ENCODE results near the gene LRRK1.

The LRRK1 gene, protein sequence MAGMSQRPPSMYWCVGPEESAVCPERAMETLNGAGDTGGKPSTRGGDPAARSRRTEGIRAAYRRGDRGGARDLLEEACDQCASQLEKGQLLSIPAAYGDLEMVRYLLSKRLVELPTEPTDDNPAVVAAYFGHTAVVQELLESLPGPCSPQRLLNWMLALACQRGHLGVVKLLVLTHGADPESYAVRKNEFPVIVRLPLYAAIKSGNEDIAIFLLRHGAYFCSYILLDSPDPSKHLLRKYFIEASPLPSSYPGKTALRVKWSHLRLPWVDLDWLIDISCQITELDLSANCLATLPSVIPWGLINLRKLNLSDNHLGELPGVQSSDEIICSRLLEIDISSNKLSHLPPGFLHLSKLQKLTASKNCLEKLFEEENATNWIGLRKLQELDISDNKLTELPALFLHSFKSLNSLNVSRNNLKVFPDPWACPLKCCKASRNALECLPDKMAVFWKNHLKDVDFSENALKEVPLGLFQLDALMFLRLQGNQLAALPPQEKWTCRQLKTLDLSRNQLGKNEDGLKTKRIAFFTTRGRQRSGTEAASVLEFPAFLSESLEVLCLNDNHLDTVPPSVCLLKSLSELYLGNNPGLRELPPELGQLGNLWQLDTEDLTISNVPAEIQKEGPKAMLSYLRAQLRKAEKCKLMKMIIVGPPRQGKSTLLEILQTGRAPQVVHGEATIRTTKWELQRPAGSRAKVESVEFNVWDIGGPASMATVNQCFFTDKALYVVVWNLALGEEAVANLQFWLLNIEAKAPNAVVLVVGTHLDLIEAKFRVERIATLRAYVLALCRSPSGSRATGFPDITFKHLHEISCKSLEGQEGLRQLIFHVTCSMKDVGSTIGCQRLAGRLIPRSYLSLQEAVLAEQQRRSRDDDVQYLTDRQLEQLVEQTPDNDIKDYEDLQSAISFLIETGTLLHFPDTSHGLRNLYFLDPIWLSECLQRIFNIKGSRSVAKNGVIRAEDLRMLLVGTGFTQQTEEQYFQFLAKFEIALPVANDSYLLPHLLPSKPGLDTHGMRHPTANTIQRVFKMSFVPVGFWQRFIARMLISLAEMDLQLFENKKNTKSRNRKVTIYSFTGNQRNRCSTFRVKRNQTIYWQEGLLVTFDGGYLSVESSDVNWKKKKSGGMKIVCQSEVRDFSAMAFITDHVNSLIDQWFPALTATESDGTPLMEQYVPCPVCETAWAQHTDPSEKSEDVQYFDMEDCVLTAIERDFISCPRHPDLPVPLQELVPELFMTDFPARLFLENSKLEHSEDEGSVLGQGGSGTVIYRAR (N-terminal part only)

DNA sequence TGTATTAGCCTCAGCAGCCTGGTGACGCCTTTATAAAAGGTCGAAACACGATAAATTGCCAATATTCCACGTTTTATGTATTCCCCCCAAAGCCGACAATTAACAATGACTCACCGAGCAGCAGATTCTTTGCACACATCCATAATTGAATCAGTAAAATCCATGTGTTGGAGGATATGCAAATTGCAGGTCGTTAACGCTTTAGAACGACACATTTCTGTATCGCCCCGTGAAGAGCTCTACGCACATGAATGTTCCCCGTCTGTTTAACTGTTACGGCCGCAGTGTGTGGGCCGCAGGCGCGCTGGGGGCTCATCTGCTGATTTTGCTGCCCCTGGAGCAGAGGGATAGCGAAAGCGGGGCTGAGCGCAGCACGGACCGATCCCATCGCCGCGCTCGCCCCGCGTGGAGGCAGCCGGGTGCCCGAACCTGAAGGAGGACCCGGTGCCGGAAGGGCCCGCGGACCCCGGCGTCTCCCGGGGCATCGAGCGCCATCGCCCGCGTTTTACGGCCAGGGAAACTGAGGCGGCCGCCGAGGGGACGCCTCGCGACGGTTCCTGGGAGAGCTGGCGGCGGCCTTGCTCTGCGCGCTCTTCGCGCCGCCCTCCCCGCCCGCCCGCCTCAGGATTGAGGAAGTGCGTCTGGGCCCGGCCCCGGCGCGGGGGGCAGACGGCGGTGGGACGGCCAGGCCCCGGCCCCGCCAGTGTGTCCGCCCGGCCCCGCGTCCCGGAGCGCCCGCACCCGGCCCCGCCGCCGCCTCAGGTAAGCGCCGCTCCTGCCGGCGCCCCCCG, at the start of gene LRRK1:
TSS of gene LRRK1 (plus strand) at position 668 of the 791 bp plus-strand sequence. CDS start 5,276 bp downstream, outside the sequence.
- no peaks in the 10 kb centered on the region for H3K36me3 Mint-ChIP-seq (ENCODE audit: low read depth)
- peaks cover 46% of the 10 kb centered on the region for H3K27me3 Mint-ChIP-seq
- peak within 1 kb of the TSS; percentile 78 for H3K4me3 Mint-ChIP-seq
- peaks cover 26% of the 10 kb centered on the region for H3K4me1 Mint-ChIP-seq
- H3K9me3 Mint-ChIP-seq = no peaks in the 10 kb centered on the region
- H3K27ac Mint-ChIP-seq = no peak within 1 kb of the TSS
- DNase-seq = peak; percentile 25
- ATAC-seq = peak; percentile 24

DNA sequence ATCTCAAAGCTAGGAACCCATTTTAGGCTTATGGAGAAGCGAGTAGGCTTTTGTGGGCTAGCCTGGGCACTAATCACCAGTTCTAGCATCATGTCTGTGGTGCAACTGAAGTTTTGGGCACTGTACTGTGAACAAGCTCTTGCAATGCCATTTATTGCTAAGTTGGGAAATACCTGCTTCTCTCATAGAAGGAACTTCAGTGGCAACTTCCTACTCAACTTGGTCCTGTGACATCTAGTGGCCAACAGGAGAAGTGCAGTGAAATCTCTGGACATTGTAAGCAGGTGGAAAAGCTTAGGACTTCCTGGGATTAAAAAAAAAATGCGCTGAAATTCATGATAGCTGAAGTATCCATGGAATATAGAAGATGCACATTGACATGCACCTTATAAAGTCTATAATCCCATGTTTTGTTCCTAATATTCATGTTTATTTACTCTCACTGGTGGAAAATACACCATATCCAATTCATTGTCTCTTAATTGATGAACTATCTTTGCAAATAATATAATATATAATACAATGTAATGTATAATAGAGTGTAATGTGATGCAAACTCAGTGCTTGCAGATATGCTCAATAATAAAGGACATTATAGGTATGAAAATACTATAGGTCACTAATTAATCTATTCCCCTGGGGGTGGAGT, 46.0 kb upstream of the LRRK1 start:
- Mint-ChIP-seq H3K4me3 (no peak overlapping the region), H3K27ac (no peak overlapping the region), H3K27me3 (peaks cover 30% of the 10 kb centered on the region), H3K9me3 (peaks cover 6% of the 10 kb centered on the region), H3K4me1 (no peaks in the 10 kb centered on the region), H3K36me3 (ENCODE audit: low read depth) (no peaks in the 10 kb centered on the region)
- ATAC-seq (no peak), DNase-seq (peak; percentile 39)

DNA sequence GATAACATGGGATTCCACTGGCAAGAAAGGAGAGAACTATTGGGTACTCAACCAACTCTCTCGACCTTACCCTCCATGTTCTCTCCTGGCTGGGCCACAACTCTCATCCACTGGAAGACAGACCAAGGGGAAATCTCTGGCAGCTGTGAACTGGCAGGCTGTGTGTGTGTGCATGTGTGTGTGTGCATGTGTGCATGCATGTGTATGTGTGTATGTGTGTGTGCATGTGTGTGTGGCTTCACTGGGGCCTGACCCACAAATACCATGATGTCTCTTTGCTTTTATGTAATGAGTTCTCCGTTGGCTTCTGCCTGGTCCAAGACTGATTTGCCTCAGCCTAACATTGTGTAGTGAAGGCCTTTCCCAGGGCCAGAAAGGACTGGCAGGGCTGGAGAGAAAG, 43.7 kb upstream of the LRRK1 start:
- Mint-ChIP-seq H3K4me3 (no peak overlapping the region), H3K36me3 (ENCODE audit: low read depth) (no peaks in the 10 kb centered on the region), H3K27ac (no peak overlapping the region), H3K27me3 (peaks cover 37% of the 10 kb centered on the region), H3K9me3 (no peaks in the 10 kb centered on the region), H3K4me1 (peaks cover 6% of the 10 kb centered on the region)
- DNase-seq (no peak), ATAC-seq (no peak)

DNA sequence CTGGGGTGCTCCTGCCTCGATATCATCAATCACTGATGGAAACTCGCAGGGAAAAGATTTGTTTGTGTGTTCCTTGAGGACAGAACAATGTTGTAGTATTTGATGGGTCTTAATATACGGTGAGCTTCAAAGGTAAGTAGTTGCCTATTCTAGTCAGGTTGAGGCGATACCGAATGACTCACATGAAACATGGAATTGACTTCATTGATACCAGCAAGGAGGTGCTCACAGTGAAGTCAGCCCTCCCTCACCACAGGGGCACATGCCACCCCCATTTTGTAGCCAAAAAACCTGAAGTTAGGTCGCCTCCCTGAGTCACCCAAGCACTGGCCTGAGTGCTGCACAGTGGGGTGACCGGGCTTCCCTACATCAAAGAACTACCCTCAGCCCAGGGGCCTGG, 43.2 kb upstream of the LRRK1 start:
- ATAC-seq = no peak
- H3K27me3 Mint-ChIP-seq = peaks cover 42% of the 10 kb centered on the region
- no peak overlapping the region for H3K27ac Mint-ChIP-seq
- H3K4me1 Mint-ChIP-seq = peaks cover 8% of the 10 kb centered on the region
- H3K4me3 Mint-ChIP-seq = no peak overlapping the region
- no peaks in the 10 kb centered on the region for H3K36me3 Mint-ChIP-seq (ENCODE audit: low read depth)
- no peak for DNase-seq
- no peaks in the 10 kb centered on the region for H3K9me3 Mint-ChIP-seq

DNA sequence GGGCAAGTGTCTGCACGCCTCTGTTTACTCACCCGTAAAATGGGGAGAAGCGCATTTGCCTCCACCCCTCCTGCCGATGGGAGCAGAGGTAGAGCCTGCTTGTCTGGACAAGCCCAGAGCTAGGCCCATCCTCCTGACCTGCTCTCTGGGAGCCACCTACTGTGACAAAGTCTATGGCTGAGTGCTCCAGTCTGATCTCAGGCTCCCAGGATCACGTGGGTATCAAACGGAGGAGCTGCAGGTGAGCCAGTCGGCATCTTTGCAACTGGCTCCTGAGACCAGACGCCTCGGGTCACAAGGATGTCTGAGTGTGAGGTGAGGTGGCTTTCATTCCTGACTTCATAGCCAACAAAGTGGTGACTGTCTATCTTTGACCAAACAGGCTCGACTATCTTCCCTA, 41.6 kb upstream of the LRRK1 start:
- H3K9me3 Mint-ChIP-seq = no peaks in the 10 kb centered on the region
- H3K27ac Mint-ChIP-seq = no peak overlapping the region
- no peaks in the 10 kb centered on the region for H3K36me3 Mint-ChIP-seq (ENCODE audit: low read depth)
- H3K27me3 Mint-ChIP-seq = peaks cover 57% of the 10 kb centered on the region
- ATAC-seq (no peak), DNase-seq (no peak)
- no peak overlapping the region for H3K4me3 Mint-ChIP-seq
- peaks cover 8% of the 10 kb centered on the region for H3K4me1 Mint-ChIP-seq

DNA sequence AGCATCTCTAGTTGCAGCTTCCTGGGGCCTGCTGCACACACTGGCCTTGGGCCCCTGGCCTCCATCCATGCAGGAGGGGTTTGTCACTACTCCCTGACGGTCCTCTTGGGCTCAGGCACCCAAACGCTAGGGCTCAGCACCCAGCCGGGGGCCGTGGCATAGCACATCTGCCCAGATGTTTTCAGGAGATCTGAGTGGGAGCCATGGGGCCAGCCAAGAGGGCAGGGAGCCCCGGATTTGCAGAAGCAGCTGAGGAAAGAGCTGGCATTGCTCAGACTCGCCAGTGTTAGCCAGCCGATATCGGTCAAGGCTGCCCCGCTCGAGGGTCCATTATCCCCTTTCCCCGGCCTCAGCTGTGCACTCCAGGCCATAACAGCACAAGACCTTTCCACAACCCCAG, 41.0 kb upstream of the LRRK1 start:
- H3K9me3 Mint-ChIP-seq = no peaks in the 10 kb centered on the region
- H3K36me3 Mint-ChIP-seq (ENCODE audit: low read depth) = no peaks in the 10 kb centered on the region

DNA sequence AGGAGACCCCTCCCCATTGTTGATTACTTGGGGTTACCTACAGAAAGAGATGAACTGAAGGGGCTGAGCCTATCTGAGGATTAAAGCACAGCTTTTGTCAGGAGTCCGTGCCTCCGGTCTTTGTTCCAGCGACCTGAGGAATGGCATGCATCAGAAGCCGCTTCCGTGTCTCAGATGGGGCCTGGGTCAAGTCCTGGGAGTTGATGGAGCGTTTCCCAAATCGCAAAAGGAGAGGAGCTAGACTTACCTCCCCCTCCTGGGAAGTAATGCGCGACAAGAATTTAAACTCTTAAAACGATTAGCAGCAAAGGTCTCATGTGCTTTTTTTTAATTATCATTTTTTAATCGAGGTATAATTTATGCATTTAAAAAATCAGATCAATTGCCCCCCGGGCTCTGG, 40.5 kb upstream of the LRRK1 start:
- Mint-ChIP-seq H3K27me3 (peaks cover 67% of the 10 kb centered on the region), H3K36me3 (ENCODE audit: low read depth) (no peaks in the 10 kb centered on the region)
- ATAC-seq = no peak

More for the DNA sequence above, 41.0 kb upstream of the LRRK1 start:
- peaks cover 8% of the 10 kb centered on the region for H3K4me1 Mint-ChIP-seq
- H3K4me3 Mint-ChIP-seq = peak overlapping the region; percentile 49
- no peak overlapping the region for H3K27ac Mint-ChIP-seq
- peaks cover 63% of the 10 kb centered on the region for H3K27me3 Mint-ChIP-seq
- no peak for ATAC-seq
- DNase-seq = no peak

DNA sequence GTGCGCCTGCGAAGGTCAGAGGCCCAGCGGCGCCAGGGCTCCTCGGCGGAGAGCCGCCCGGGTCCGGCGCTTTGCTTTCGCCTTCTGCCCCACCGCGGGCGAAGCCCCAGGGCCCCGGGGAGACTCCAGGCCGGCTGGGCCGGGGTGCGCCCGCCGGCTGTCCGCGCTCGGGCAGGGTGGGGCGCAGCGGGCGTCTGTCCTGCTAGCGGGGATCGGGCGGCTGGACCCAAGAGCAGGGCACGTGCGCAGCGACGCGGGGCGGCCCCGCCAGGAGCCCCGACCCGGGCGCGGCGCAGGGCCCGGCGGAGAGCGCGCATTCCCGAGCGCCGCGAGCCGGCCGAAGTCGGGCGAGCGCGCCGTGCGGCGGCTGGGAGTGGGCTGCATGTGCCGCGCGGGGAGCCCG, 40.1 kb upstream of the LRRK1 start:
- H3K27ac Mint-ChIP-seq = no peak overlapping the region
- H3K27me3 Mint-ChIP-seq = peaks cover 71% of the 10 kb centered on the region
- ATAC-seq (no peak), DNase-seq (no peak)
- H3K4me3 Mint-ChIP-seq = peak overlapping the region; percentile 49
- H3K4me1 Mint-ChIP-seq = peaks cover 8% of the 10 kb centered on the region
- H3K36me3 Mint-ChIP-seq (ENCODE audit: low read depth) = no peaks in the 10 kb centered on the region
- H3K9me3 Mint-ChIP-seq = no peaks in the 10 kb centered on the region

More for the DNA sequence above, 40.5 kb upstream of the LRRK1 start:
- H3K4me1 Mint-ChIP-seq = peaks cover 8% of the 10 kb centered on the region
- H3K4me3 Mint-ChIP-seq = peak overlapping the region; percentile 49
- H3K27ac Mint-ChIP-seq = no peak overlapping the region
- DNase-seq = no peak
- no peaks in the 10 kb centered on the region for H3K9me3 Mint-ChIP-seq

DNA sequence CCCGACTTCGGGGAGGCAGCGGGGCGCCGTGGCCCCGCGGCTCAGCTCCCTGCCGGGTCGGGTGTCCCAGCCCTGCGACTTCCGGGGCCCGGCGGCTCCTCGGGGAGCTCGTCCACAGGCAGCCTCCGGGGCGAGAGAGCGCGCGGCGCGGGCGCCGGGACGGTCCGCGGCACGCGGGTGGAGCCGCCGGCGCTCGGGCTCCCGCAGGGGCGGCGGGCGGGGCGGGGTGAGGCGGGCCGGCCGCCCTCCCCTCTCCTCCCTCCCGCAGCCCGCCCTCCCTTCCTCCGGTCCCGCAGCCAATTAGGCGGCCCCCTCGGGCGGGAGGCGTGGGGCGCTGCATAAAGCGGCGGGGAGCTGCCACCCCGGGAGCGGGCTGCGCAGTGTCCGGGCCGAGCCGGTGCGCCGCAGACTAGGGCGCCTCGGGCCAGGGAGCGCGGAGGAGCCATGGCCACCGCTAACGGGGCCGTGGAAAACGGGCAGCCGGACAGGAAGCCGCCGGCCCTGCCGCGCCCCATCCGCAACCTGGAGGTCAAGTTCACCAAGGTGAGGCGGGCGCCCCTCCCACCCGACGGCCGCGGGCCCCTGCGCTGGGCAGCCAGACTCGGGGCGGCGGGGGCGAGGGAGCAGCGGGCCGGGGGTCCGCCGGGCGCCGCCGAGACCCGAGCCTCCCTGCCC, 39.6 kb upstream of the LRRK1 start, which contains the start of gene ALDH1A3:
TSS of gene ALDH1A3 (plus strand) at position 368 of the 675 bp plus-strand sequence. CDS start at position 445, 77 bp downstream.
- no peak within 1 kb of the TSS for H3K27ac Mint-ChIP-seq
- H3K4me3 Mint-ChIP-seq = peak within 1 kb of the TSS; percentile 49
- H3K9me3 Mint-ChIP-seq = no peaks in the 10 kb centered on the region
- H3K27me3 Mint-ChIP-seq = peaks cover 76% of the 10 kb centered on the region
- peaks cover 8% of the 10 kb centered on the region for H3K4me1 Mint-ChIP-seq
- peak; percentile 13 for DNase-seq
- H3K36me3 Mint-ChIP-seq (ENCODE audit: low read depth) = no peaks in the 10 kb centered on the region
- ATAC-seq = peak; percentile 31

DNA sequence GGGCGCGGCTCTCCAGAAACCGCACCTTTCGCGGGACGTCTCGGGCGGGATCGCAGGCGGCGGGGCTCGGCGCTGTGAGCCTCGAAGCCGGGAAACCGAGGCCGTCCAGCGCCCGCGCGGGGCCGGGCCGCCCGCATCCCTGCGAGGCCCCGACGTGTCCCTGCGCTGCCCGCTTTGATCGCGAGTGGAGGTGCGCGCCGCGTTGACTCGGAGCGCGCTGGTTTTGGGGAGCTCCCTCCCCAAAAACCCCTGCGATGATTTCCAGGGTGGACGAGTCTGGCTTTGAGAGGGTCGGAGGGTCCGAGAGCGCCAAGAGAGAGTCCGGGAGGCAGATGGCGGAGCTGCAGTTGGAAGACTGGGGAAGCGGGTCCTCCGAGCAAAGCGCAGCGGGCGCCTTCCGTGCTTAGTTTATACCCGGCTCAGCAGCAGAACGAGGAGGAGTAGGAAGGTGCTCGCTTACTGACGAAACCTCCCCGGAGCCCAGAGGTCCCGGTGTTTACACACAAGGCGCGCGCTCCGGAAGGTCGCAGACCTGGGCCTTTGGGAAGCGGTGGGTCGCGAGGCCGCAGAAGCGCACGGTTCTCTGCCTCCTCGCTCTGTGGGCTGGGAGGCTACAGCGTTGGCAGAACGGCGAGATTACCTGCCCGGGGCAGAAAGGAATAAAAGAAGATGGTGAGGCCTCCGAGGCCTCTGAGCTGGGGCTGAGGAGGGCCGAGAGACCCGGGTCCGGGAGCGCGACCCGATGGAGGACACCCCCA, 38.8 kb upstream of the LRRK1 start:
- H3K4me1 Mint-ChIP-seq = peaks cover 8% of the 10 kb centered on the region
- H3K36me3 Mint-ChIP-seq (ENCODE audit: low read depth) = no peaks in the 10 kb centered on the region
- H3K4me3 Mint-ChIP-seq = peak overlapping the region; percentile 40
- H3K9me3 Mint-ChIP-seq = no peaks in the 10 kb centered on the region
- H3K27me3 Mint-ChIP-seq = peaks cover 76% of the 10 kb centered on the region
- no peak overlapping the region for H3K27ac Mint-ChIP-seq
- DNase-seq (no peak), ATAC-seq (no peak)

DNA sequence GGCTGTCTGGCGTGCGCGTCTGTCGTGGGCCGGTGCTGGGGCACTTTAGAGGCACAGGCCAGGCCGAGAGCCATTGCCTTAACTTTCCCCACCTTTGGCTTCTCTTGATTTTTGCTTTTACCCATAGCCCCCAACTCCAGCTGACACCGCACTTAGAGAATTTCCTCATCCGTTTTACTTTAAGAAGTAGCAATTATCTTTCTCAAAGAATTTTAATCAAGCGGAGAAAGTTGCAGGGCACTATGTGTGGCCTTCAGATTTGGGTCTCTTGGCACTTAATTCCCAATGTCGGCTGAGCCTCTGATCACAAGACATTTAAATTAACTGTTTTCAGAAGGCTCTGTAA, 38.3 kb upstream of the LRRK1 start:
- Mint-ChIP-seq H3K36me3 (ENCODE audit: low read depth) (no peaks in the 10 kb centered on the region), H3K9me3 (no peaks in the 10 kb centered on the region), H3K4me3 (peak overlapping the region; percentile 40), H3K27me3 (peaks cover 72% of the 10 kb centered on the region), H3K4me1 (peaks cover 8% of the 10 kb centered on the region), H3K27ac (no peak overlapping the region)
- DNase-seq (no peak), ATAC-seq (no peak)

DNA sequence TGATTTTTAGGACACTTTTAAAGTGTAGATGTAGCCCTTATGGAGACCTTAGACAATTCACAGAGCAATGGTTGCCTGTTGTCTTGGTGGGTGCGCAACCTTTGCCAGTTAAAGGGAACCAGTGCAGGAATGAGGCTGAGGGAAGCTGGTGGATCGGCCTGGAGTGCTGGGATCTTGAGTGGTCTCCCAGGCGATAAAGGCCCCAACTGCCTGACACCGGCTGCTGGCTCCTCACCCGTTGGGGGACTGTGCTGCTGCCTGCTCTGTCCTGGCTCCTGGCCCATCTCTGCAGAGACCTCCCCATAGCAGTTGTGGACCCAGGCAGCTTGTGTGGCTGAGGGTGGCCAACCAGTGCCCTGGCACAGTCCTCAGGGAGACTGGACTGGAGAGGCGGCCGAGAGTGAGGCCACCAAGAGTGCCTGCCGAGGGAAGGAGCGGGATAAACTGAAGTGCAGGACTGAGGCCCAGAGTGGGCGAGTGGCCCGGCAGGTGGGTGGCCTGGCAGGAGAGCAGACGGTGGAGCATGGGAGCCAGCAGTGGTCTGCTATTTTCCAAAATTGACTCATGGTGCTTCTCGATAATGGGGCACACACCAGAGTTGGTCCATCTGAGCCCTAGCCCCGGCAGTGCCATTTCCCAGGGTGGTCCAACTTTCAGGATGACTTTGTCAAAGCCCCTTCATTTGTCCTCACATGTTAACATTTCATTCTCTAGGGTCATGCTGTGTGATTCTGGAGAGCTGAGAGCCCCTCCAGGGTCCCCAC, 37.4 kb upstream of the LRRK1 start:
- Mint-ChIP-seq H3K9me3 (no peaks in the 10 kb centered on the region), H3K4me1 (peaks cover 8% of the 10 kb centered on the region), H3K4me3 (no peak overlapping the region), H3K27me3 (peaks cover 70% of the 10 kb centered on the region), H3K27ac (no peak overlapping the region), H3K36me3 (ENCODE audit: low read depth) (no peaks in the 10 kb centered on the region)
- ATAC-seq (no peak), DNase-seq (no peak)
